HG03558 (cell line): ENCODE results near the gene DCXR.

ENCODE experiments used
- ATAC-seq: cut with Tn5 transposase; IDR thresholded peaks from one replicate; pipeline ENCODE4 v1.9.1; 2021; ENCODE audit warnings: moderate number of reproducible peaks; ENCODE audit not compliant: unreplicated experiment; ENCODE audit errors: extremely low read depth

The DCXR gene

GRCh38 chr17:82056729-82057621 is 19.5 kb upstream of the DCXR start:
- ATAC-seq: no peak

- ATAC-seq: no peak
These were observed 18.6 kb upstream of the DCXR start for GRCh38 chr17:82055965-82056728.

GRCh38 chr17:82055023-82055964 is 17.8 kb upstream of the DCXR start:
- no peak for ATAC-seq

GRCh38 chr17:82054351-82055022 is 17.0 kb upstream of the DCXR start:
- no peak for ATAC-seq

GRCh38 chr17:82053556-82054263 is 16.2 kb upstream of the DCXR start:
- ATAC-seq: no peak

GRCh38 chr17:82053130-82053529 is 15.6 kb upstream of the DCXR start:
- no peak for ATAC-seq

- ATAC-seq: no peak
These were observed 15.2 kb upstream of the DCXR start for GRCh38 chr17:82052638-82053059.

GRCh38 chr17:82051776-82052637 is 14.5 kb upstream of the DCXR start, which contains the start of the genes GPS1 and RFNG:
TSS of gene GPS1 (plus strand) at chr17:82051898. CDS start at chr17:82051932, 34 bp downstream.
TSS of gene RFNG (minus strand) at chr17:82051811. CDS start at chr17:82051766, 45 bp downstream.
- ATAC-seq: peak; percentile 40

GRCh38 chr17:82050761-82051641 is 13.5 kb upstream of the DCXR start:
- no peak for ATAC-seq

GRCh38 chr17:82050152-82050760 is 12.8 kb upstream of the DCXR start:
- no peak for ATAC-seq

- ATAC-seq: no peak
These were observed 12.0 kb upstream of the DCXR start for GRCh38 chr17:82049521-82049971.

GRCh38 chr17:82049106-82049505 is 11.6 kb upstream of the DCXR start:
- no peak for ATAC-seq

GRCh38 chr17:82048571-82048971 is 11.1 kb upstream of the DCXR start:
- no peak for ATAC-seq

GRCh38 chr17:82047914-82048570 is 10.5 kb upstream of the DCXR start:
- ATAC-seq: no peak

- no peak for ATAC-seq
These were observed 9.9 kb upstream of the DCXR start for GRCh38 chr17:82047379-82047778.

GRCh38 chr17:82046903-82047302 is 9.4 kb upstream of the DCXR start:
- no peak for ATAC-seq
